CD4-positive, alpha-beta T cell treated with Interleukin-15 for 1 hour (primary cell): ENCODE measurements around the gene RAB19.

Experiments used
- DNase-seq: peaks from one replicate; pipeline ENCODE4 v3.0.0-alpha.2; 2020

The RAB19 gene

DNA sequence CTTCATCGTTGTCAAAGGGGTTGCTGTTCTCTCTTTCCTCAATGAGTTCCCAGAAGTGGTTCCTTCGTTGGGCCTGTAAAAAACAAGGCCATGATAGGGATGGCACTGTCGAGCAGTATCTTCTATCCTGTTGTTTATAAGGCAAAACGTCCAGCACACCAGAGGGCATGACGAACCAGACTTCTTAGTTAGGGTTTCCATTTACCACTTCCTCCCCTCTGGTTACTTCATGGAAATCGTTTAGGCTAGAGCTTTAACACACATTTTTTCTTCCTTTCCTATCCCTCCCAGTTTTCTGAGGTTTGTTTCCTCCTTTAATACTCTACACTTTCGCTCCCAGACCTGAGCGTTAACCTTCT, 50.8 kb downstream of the RAB19 start:
- no peak for DNase-seq

DNA sequence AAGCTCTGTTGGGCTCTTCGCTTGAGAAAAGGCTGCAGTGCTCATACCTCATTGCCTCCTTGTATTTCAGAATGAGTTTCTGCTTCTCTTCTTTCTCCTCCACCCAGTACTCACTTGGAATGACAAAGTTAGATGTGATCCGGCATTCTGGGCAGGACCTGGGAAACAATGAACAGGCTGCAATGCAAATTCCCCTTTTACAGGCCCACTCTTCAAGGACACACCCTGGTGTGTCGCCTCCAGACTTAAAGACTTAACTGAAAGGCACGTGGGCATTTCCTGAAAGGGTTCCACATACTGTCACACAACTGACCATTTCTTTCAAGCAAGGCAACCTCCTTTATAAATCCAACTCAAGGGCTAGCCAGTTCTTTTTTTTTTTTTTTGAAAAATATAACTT, 51.9 kb downstream of the RAB19 start:
- no peak for DNase-seq

DNA sequence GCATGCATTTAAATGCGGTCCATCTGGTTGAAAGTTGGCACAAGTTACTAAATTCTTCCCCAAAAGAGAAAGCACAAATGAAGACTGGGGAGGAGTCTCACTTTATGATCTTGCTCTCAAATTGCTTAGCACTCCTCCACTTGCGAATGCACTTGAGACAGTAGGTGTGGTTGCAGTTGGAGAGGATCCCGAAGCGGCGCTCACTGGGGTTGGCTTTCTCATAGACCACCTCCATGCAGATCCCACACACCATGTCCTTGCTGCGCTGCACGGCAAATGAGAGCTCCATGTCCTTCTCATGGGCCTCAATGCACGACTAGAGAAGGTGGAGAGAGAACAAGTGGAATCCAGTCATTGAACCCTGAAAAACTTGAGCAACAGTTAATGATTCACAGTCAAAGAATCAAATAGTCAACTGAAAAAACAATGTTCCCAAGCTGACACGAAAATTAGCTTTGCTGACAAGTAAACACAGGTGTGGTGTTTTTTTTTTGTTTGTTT, 52.7 kb downstream of the RAB19 start:
- DNase-seq: no peak

DNA sequence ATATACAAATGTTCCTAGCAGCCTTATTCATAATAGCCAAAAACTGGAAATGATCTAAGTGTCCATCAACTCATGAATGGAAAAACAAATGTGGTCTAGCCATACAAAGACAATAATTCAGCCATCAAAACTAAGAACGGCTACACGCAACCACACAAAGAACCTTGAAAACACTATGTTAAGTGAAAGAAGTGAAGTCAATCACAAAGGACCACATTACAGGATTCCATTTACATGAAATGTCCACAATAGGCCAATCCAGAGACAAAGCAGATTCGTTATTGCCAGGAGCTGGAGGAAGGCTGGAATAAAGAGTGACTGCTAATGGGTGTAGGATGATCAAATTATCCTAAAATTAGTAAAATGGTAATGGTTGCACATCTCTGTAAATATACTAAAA, 54.3 kb downstream of the RAB19 start:
- DNase-seq: no peak

DNA sequence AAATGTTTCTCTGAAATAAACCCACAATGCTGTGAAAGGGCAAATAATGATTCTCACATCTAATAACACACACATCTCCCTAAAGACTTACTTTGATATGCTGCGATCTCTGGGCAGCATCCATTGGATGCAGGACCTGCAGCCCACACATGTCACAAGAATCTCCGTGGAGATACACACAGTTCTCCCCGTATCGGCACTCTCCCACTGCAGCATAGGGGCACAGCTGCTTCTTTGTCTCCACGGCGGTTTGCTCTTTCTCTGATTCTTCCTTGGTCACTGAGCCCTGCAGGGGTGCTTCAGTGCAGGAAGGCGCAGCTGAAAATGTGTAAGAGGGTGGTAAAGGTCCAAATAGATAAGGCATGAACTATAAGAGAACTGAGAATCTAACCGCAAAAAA, 55.1 kb downstream of the RAB19 start:
- DNase-seq: no peak

DNA sequence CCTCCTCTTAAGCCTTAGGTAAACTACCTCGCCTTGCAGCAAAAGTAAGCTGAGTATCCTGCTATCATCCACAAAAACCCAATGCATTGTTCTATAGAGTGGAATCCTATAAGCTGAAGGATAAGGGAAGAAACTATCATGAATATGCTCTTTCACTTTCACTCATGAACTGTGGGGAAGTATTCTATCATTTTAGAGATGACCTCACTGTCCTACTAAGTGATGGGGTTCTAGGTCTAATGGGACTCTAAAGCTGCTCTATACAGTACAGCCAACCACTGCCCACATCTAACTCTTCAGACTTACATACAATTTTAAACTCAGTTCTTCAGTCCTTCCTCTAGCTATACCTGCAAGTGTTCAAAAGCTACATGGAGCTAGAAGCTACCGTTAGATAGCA, 59.3 kb downstream of the RAB19 start:
- DNase-seq: no peak

DNA sequence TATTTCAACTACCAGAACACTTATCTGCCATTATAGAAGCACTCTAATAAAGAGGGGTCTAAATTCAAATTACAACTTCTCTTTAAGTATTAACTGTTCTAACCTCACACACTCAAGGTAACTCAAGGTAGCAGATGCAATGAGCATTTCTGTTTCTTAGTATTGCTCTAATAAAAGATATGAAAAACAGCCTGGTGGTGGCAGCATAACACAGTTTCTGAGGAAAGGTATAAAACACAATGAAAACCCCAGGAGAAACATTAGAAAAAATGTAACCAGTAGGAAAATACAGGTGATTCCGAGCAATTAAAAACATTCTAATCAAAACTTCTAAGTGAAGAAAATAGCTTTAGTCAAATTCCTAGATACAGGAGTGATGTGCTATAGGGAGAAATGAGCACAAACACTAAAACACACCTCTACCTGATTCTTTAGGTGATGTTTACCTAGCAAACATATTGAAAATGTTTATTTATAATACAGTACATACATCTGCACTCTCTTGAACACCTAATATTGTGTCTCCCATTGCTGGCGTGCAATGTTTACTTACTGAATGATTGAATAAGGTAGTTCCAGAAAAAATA, 72.0 kb downstream of the RAB19 start:
- no peak for DNase-seq

DNA sequence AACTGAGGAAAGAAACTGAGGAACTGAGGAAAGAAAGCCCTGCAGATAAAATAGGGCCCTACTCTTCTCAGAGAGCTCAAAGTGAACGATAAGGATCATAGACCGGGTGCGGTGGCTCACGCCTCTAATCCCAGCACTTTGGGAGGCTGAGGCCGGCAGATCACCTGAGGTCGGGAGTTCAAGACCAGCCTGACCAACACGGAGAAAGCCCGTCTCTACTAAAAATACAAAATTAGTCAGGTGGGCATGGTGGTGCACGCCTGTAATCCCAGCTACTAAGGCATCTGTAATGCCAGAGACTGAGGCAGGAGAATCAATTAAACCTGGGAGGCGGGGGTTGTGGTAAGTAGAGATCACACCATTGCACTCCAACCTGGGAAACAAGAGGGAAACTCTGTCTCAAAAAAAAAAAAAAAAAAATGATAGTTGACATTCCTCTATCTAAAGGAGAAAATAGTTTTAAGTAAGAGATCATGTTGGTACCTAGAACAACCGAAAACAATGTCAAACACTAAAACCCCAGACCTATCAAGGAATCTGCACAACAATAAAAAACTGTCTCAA, 72.9 kb downstream of the RAB19 start:
- DNase-seq: no peak
